ES-I3 (cell line): Measurements from ENCODE around the gene THTPA.
A peak's percentile ranks its signal among the peaks of the same experiment; 100 is the strongest.

Source experiments
- H3K36me3 ChIP-seq: 2 replicates; pipeline ENCODE4 v1.6.1; 2013; ENCODE audit warnings: mild to moderate bottlenecking, low read length, control low read depth, moderate library complexity; ENCODE audit not compliant: insufficient read depth
- H3K4me1 ChIP-seq: 2 replicates; pipeline ENCODE4 v1.6.1; 2013; ENCODE audit warnings: mild to moderate bottlenecking, control low read depth, low read length; ENCODE audit not compliant: insufficient read depth
- H3K9ac ChIP-seq: 2 replicates; pipeline ENCODE4 v1.6.1; 2013; ENCODE audit warnings: low read depth, mild to moderate bottlenecking, low read length, moderate library complexity
- H3K9me3 ChIP-seq: 2 replicates; pipeline ENCODE4 v1.6.1; 2013; ENCODE audit warnings: mild to moderate bottlenecking, low read length, moderate library complexity; ENCODE audit not compliant: control insufficient read depth, insufficient read depth

Gene THTPA

DNA sequence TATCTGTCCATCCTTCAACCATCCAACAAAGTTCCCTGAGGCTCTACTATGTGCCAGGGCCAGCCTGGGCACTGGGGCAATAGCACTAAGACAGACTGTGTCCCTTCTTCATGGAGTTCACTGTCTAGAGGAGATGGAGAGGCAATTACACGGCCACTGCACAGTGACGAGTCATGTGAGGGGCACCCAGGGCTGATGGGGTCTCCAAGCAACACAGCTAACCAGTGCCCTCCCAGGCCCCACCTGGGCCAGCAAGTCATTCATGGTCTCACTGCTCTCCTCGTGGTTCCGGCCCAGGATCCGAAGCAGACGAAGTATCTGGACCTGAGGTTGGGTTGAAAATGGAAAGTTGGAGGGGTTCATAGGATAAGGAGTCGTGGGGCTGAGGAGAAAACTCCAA, 8.8 kb downstream of the THTPA start:
- Histone ChIP-seq H3K9ac (no peak overlapping the region), H3K4me1 (peaks cover 24% of the 10 kb centered on the region), H3K36me3 (no peaks in the 10 kb centered on the region; the same call in 1 of the 2 replicates), H3K9me3 (no peaks in the 10 kb centered on the region)

DNA sequence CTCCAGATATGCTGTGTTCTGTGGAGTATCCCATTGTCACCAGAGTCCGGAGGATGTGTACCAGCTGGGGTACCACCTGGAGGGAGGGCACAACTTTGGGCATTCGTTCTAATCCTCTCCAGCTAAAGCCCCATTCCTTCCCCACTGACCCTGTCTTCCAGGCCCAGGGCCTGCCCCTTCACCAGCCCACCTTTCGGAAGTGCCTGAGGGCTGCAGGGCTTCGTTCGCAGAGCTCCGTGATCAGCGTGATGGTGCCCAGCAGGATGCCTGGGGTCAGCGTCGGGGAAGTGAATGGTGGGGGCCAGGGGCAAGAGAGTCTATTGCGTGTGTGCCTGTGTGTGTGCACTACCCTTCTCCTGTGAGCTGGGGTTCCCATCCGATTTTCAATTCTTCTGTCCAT, 9.6 kb downstream of the THTPA start:
- Histone ChIP-seq H3K9ac (no peak overlapping the region), H3K4me1 (peaks cover 24% of the 10 kb centered on the region), H3K36me3 (no peaks in the 10 kb centered on the region; the same call in 1 of the 2 replicates), H3K9me3 (no peaks in the 10 kb centered on the region)

DNA sequence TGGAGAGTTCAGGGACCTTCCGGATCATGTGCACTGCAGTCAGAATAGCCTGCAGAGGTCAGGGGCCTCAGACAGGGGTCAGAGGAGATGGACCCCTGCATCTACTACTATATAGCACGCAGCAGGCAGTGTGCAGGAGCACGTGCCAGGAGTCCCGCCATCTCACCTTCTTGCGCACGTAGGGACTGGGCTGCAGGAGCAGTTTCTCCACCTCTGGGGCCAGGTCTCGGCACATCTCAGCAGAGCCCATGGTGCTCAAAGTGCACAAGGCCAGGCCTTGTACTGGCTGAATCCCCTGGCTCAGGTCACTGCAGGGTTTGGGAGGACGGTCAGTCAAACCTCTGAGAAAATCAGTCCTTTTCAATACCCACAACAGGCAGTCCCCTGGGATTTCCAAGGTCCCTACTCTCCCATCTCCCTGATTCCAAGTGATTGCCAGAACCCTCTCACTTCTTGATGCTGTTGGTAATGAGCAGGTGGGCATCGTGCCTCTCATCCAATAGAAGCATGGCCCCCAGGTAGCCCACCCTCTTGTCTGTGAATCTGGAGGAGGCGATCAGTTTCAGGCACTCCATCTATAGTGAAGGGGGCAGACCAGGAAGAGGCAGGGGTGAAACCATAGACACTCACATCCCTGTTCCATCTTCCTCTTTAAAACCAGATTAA, 10.2 kb downstream of the THTPA start:
- H3K9me3 ChIP-seq: no peaks in the 10 kb centered on the region
- peak overlapping the region; percentile 87; the same call in 1 of the 2 replicates for H3K9ac ChIP-seq
- H3K36me3 ChIP-seq: no peaks in the 10 kb centered on the region; the same call in 1 of the 2 replicates
- H3K4me1 ChIP-seq: peaks cover 24% of the 10 kb centered on the region

DNA sequence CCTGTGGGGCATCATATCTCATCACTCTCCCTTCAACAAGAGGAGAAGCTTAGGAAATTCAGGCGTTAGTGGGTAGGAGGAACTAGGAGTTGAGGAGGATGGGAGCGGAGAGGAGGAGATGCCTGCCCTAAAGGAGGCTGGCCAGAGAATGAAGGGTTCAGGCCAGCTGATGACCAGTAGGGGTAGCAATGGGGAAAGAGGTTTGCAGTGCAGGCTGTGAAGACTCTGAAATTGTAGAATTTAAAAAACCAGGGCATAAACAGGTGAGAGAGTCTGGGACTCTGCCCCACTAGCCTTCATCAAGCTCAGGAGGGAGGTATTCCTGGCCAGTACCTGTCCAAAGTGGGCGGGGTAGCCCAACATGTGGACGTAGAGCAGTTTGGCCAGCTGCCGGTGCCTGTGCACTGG, 10.7 kb downstream of the THTPA start:
- peak overlapping the region; percentile 87 for H3K9ac ChIP-seq
- peaks cover 24% of the 10 kb centered on the region for H3K4me1 ChIP-seq
- H3K36me3 ChIP-seq: no peaks in the 10 kb centered on the region; the same call in 1 of the 2 replicates
- no peaks in the 10 kb centered on the region for H3K9me3 ChIP-seq

DNA sequence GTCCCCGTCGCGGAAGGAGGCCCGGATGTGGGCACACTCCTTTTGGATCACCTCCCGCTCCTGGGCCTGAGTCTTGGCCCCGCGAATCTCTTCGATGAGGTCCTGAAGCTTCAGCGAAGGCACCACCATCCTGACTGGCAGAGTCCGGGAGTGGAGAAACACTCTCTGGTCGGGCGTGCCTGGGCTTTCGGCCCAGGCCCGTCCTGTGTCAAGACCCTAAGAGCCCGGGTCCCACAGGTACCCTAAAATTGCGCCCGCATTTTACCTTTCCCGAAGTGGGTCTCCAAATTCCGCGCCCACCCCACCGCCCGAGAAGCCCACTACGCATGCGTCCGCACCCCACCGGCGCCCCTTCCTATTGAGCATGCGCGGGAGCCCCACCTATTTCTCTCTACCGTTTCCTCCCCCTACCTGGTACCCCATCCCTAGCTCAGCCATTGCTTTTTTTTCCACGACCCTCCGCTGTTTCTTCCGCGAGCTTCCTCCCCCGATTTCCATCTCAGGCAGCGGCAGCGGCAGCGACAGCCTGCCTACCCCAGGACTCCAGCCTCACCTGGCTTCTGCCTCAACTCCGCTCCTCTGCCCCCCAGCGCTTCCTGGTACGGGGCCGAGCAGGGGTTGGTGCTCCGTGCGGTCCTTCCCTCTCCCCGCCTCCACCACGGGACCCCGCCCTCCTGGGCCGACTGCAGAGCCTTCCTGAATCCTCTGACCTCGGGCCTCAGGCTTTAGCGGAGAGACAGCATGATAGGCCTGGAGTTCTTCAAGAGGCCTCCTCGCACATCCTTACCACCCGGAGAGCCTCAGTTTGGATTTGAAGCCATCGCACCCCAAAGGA, 11.3 kb downstream of the THTPA start, which contains the start of gene AP1G2:
TSS of gene AP1G2 (minus strand) at position 606 of the 835 bp plus-strand sequence. CDS start at position 129, 477 bp downstream.
- H3K9me3 ChIP-seq: no peaks in the 10 kb centered on the region
- peak within 1 kb of the TSS; percentile 87 for H3K9ac ChIP-seq
- H3K36me3 ChIP-seq: no peaks in the 10 kb centered on the region
- peaks cover 24% of the 10 kb centered on the region for H3K4me1 ChIP-seq

DNA sequence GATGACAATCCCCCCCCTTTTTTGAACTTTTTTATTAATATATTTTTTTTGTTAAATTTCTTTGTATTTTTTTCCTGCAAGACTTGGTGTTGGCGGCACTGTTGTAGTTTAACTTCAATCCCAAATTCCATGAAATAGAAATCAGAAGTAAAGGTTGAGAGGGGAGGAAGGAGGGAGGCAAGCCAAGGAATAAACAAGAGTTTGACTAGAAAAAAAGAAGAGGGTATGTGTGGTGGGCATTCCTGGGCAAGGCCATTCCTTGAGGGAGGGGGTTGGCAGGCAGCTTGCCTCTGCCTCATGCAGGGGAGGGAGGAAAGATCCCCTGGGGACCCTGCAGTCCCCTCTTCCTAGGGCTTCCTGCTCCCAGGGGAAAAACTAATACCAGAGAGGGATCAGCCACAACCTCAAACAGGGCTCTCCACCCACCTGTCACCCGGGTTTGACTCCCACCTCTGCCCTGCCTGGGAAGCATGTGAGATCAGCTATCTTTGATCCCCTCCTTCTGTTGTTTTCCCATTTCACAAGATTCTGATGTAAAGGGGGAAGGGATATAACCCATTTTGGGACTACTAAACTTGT, 12.0 kb downstream of the THTPA start:
- Histone ChIP-seq H3K9me3 (no peaks in the 10 kb centered on the region), H3K4me1 (peaks cover 31% of the 10 kb centered on the region), H3K36me3 (no peaks in the 10 kb centered on the region), H3K9ac (peak overlapping the region; percentile 87; the same call in 1 of the 2 replicates)

DNA sequence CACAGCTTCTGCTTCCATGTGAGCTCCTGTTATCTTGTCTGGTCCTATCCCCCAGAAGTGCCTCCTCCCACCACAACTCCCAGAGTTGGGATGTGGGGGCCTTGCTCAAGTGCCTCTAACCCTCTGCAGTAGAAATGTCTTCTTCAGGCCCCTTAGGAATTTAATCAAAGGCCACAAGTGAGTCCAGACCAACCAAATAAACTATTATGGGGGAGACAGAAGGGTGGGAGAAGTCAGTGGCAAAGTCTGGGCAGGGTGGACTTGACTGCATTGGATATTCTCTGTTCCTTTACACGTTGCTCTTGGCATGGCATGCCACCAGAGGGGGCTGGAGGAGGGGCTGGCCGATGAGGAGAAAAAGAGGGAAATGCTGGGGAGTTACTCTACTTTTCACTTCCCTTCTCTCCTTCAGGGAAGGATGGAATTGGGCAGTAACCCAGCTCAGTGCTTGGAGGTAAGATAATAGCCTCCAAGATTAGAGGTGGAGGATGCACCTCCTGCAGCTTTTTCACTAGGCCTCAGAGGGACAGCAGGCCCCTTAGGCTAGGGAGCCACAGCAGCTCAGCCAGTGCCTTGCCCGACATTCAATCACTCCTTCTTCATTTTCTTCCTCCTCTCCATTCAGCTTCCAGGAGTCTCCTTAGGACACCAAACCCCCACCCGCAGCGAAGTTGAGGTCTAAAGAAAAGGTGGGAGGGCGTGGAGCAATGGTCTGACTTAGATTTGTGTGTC, 12.7 kb downstream of the THTPA start:
- H3K36me3 ChIP-seq: no peaks in the 10 kb centered on the region

DNA sequence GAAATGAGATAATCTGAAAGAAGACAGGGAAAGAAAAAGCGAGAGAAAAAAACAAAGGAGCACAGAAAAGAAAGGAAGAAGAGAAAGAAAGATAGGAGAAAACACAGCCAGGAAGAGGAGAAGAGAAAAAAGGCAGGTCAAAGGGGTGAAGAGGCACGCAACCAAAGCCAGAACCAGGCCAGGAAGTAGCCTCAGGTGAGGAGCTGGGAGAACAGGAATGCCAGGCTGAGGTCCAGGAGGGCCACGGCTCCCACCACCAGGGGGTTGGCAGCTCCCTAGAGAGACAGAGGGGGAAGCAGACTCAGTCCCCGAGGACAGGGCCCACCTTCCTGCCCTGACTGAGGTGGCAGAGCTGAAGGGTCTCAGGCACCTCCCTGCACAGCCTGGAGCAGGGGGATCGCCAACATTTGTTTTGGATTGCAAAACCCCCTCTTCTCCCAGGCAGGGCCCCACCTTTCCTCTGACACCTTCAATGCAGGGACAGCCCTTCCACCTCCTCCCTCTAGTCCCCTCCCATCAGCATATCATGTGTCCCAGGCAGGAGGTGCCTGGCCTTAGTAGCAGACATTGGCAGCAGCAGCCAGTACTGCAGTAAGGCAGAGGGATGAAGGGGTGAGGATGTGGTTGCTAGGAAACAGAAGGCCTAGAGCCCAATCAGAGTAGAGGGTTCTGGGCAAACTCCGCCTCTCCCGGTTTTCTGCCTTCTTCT, 13.5 kb downstream of the THTPA start:
- H3K4me1 ChIP-seq: peaks cover 33% of the 10 kb centered on the region
- H3K9me3 ChIP-seq: no peaks in the 10 kb centered on the region
- no peaks in the 10 kb centered on the region for H3K36me3 ChIP-seq
- H3K9ac ChIP-seq: no peak overlapping the region

More for the DNA sequence above, 12.7 kb downstream of the THTPA start:
- Histone ChIP-seq H3K4me1 (peaks cover 33% of the 10 kb centered on the region), H3K9me3 (no peaks in the 10 kb centered on the region), H3K9ac (no peak overlapping the region)

DNA sequence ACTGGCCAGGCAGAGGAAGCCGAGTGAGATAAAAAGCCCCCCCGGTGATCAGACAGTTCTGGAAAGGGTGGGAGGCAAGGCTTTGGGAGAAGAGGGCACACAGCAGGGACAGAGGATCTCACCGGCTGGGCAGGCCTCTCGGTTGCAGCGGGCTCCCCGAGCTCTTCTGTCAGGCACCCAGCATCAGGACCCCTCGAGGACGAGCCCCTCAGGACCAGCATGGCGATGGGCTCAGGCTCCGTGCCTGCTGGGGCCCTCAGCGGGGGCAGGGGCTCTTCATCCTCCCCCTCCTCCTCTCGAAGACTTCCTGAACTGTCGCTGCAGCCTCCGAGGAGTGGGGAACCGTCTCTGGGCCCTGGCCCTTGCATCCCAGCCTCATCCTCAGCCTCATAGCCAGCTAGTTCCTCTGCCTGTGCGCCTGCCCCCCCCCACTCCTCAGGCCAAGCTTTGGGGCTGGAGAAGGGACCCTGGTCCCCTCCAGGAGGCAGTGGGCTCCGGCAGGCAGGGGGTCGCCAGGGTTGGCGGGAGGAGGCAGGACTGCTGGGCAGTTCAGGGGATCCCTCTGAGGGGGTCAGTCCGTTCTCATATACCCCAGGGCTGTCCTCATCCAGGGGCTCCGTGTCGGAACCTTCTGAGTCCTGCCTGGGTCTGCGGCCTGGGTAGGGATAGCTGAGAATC, 14.9 kb downstream of the THTPA start:
- Histone ChIP-seq H3K36me3 (no peaks in the 10 kb centered on the region; the same call in 1 of the 2 replicates), H3K9me3 (no peaks in the 10 kb centered on the region), H3K9ac (no peak overlapping the region), H3K4me1 (peaks cover 33% of the 10 kb centered on the region)

DNA sequence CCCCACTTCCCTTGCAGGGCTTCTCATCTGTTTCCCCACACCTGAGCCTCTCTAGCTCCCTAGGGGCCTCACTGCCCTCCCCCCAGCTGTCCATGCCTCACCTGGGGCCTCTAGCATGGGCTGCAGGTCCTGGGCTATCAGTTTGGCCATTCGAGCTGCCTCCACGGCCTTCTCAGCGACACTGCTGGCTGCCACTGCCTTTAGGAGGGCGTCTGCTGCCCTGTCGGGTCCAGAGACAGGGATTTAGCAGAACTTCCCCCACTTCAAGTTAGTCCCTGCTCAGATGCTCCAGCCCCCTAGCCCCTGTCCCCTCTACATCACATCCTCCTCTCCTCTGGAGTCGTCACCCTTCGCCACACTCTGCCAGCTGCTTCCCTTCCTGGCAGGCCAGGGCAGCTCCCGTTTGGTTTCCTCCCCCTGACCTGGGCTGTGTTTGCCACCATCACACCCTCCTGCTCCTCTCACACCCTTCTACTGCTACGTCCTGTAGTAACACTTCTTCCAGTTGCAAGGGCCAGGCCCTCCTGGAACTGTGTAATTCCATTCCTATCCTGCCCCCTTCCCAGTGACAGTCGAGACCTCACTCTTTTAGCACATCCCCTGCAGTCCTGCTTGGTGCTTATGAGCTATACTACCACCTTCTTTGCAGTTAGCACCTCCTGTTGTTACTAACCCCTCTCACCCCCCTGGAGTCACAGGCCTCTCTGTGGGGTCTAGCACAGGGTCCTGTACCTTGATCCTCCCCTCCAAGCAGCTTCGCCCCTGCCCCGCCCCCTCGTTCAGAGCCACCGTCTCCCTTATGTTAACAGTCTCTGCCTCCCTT, 15.8 kb downstream of the THTPA start:
- H3K4me1 ChIP-seq: peaks cover 29% of the 10 kb centered on the region
- no peaks in the 10 kb centered on the region; the same call in 1 of the 2 replicates for H3K36me3 ChIP-seq
- no peak overlapping the region for H3K9ac ChIP-seq
- no peaks in the 10 kb centered on the region for H3K9me3 ChIP-seq

DNA sequence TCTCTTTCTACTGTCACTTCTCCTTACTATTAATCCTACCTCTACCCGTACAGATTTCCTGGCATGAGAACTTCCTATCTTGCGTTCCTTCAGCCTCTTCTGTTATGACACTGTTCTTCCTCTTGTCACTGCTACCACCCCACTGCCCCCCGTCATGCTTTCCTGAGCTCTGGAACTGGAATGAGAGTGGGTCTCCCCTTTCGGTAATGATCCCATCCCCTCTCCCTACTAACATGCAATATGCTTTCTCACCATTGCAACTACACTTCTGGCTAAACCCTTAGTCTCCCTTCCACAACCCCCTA, 16.4 kb downstream of the THTPA start:
- no peaks in the 10 kb centered on the region; the same call in 1 of the 2 replicates for H3K36me3 ChIP-seq
- peaks cover 29% of the 10 kb centered on the region for H3K4me1 ChIP-seq
- no peaks in the 10 kb centered on the region for H3K9me3 ChIP-seq
- no peak overlapping the region for H3K9ac ChIP-seq

DNA sequence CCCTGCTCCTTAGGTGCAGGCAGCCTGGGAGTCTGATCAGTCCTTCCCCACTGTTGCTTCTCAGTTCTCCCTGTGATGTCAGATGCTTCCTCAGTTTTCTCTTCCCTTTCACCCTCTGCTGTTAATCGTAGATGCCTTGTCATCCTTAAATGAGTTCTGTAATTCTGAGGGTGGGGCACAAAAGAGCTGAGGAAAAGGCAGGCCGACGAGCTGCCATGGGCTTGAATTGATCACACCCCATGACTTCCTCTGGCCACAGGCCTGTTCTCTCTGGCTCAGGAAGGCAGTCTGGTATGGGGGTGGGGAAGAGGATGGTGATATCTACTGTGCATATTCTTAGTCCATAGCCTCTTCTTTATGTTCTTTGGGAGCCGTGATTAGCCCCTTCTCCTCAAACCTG, 16.8 kb downstream of the THTPA start:
- H3K4me1 ChIP-seq: peaks cover 28% of the 10 kb centered on the region
- no peaks in the 10 kb centered on the region for H3K9me3 ChIP-seq
- H3K36me3 ChIP-seq: no peaks in the 10 kb centered on the region; the same call in 1 of the 2 replicates
- H3K9ac ChIP-seq: no peak overlapping the region
